ENCODE results near the gene PSENEN. TPM values are rescaled to one million over a fixed set of nuclear protein-coding genes. Genes with fewer than 3 reads are reported as not detected.
A peak's percentile ranks its signal among the peaks of the same experiment; 100 is the strongest.

PSENEN gene
- total RNA-seq, 3 donors from 2014 or later, result 37.4 to 54.1 (median 54.0) TPM

- intact Hi-C loops (cut with DNase I; ENCODE audit: low total_unique reads), result no loop called here
- TF ChIP-seq CTCF (IDR thresholded peaks at IDR 0.05) (no peak), POLR2AphosphoS5 (IDR thresholded peaks at IDR 0.05) (no peak), POLR2A (IDR thresholded peaks at IDR 0.05) (no peak)
- Histone ChIP-seq H3K27ac (no peak overlapping the region), H3K4me3 (no peak overlapping the region), H3K36me3 (peaks cover 4% of the 10 kb centered on the region), H3K27me3 (no peaks in the 10 kb centered on the region), H3K4me1 (peaks cover 0 to 8% of the 10 kb centered on the region in 2 donors), H3K9me3 (no peaks in the 10 kb centered on the region)
- no peak for DNase-seq (ENCODE audit: low spot score in 2 of 2)
Measured at GRCh38 chr19:35759697-35760096, 14.2 kb downstream of the PSENEN start.

DNA sequence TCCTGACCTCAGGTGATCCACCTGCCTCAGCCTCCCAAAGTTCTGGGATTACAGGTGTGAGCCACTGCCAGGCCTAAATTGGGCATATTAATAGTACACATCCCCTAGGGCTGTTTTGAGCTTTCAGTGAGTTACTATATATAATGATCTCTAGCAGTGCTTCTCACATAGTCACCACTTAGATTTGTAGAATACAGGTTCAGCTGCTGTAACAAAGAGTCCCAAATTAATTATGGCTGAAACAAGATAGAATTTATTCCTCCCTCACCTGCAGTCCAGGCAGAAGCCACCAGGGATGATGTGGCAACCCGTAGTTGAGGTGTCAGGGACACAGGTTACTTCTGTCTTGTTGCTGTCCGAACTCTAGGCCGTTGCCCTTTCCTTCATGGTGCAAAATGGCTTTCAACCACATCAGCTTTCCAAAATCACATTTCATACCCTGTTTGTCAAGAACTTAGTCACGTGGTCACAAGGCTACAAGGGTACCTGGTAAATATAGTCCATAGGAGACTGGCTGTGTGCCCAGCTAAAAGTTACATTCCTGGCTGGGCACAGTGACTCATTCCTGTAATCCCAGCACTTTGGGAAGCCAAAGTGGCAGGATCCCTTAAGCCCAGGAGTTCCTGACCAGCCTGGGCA is 15.4 kb downstream of the PSENEN start:
- TF ChIP-seq POLR2A (IDR thresholded peaks at IDR 0.05) (no peak), CTCF (IDR thresholded peaks at IDR 0.05) (no peak), POLR2AphosphoS5 (IDR thresholded peaks at IDR 0.05) (no peak)
- no peaks in the 10 kb centered on the region for H3K9me3 ChIP-seq
- H3K4me1 ChIP-seq, result peaks cover 0 to 8% of the 10 kb centered on the region in 2 donors
- peaks cover 4% of the 10 kb centered on the region for H3K36me3 ChIP-seq
- DNase-seq (ENCODE audit: low spot score in 2 of 2), result no peak
- no peak overlapping the region for H3K4me3 ChIP-seq
- intact Hi-C loops (cut with DNase I; ENCODE audit: low total_unique reads), result no loop called here
- no peaks in the 10 kb centered on the region for H3K27me3 ChIP-seq
- H3K27ac ChIP-seq, result peak overlapping the region in 1 of 2 donors; percentile 23

- no peak for TF ChIP-seq CTCF (IDR thresholded peaks at IDR 0.05)
- TF ChIP-seq POLR2A (IDR thresholded peaks at IDR 0.05), result no peak
- no peak for TF ChIP-seq POLR2AphosphoS5 (IDR thresholded peaks at IDR 0.05)
- intact Hi-C loops (cut with DNase I; ENCODE audit: low total_unique reads), result no loop called here
Measured at GRCh38 chr19:35764432-35765315, 19.2 kb downstream of the PSENEN start.

GRCh38 chr19:35766571-35767104 is 21.2 kb downstream of the PSENEN start:
- intact Hi-C loops (cut with DNase I; ENCODE audit: low total_unique reads), result no loop called here
- Histone ChIP-seq H3K4me3 (no peak overlapping the region), H3K36me3 (peaks cover 4% of the 10 kb centered on the region), H3K9me3 (no peaks in the 10 kb centered on the region), H3K27ac (no peak overlapping the region), H3K4me1 (no peaks in the 10 kb centered on the region), H3K27me3 (no peaks in the 10 kb centered on the region)
- no peak for DNase-seq (ENCODE audit: low spot score in 2 of 2)
- TF ChIP-seq POLR2A (IDR thresholded peaks at IDR 0.05) (no peak), POLR2AphosphoS5 (IDR thresholded peaks at IDR 0.05) (no peak), CTCF (IDR thresholded peaks at IDR 0.05) (no peak)

More at GRCh38 chr19:35764432-35765315, 19.2 kb downstream of the PSENEN start:
- no peaks in the 10 kb centered on the region for H3K9me3 ChIP-seq
- no peaks in the 10 kb centered on the region for H3K27me3 ChIP-seq
- H3K4me3 ChIP-seq, result no peak overlapping the region
- H3K27ac ChIP-seq, result no peak overlapping the region
- no peaks in the 10 kb centered on the region for H3K4me1 ChIP-seq
- no peak for DNase-seq (ENCODE audit: low spot score in 2 of 2)
- peaks cover 4% of the 10 kb centered on the region for H3K36me3 ChIP-seq
